Urinary bladder (tissue), 4 donors: ENCODE measurements around the gene TRUB1. TPM values are rescaled to one million over a fixed set of nuclear protein-coding genes. Genes with fewer than 3 reads are reported as not detected.

Experiments
- DNase-seq: peaks from one replicate; pipeline ENCODE4 v3.0.0-alpha.2; 2015; ENCODE audit errors: extremely low spot score
- H3K27ac ChIP-seq: one replicate; pipeline ENCODE4 v1.5.1; 2013; ENCODE audit warnings: low read depth, mild to moderate bottlenecking, moderate library complexity
- H3K36me3 ChIP-seq: one replicate; pipeline ENCODE4 v1.6.1; 2013; ENCODE audit warnings: mild to moderate bottlenecking, moderate library complexity; ENCODE audit not compliant: insufficient read depth
- H3K4me1 ChIP-seq: one replicate; pipeline ENCODE4 v1.6.1; 2013; ENCODE audit warnings: mild to moderate bottlenecking, moderate library complexity; ENCODE audit not compliant: insufficient read depth
- H3K4me3 ChIP-seq: one replicate; pipeline ENCODE4 v1.5.1; 2013; ENCODE audit warnings: low read depth, low read length
- WGBS: extraction: QIAGEN DNeasy Blood & Tissue Kit; methylation state at CpG from one replicate; pipeline ENCODE4 v1.1.7; 2013; 5-methylcytosine and 5-hydroxymethylcytosine counted together
- polyA plus RNA-seq: library from polyadenylated mRNA; stranded (reverse); fragments of 200-250 nt; gene quantifications from one replicate; pipeline ENCODE4 v1.2.3, GENCODE V29; 2013
- total RNA-seq: library from RNA; depleted of rRNA; stranded (reverse); fragments of >200 nt; gene quantifications from one replicate; pipeline ENCODE4 v1.2.3, GENCODE V29; 2014
- donor health status: healthy with polysubstance abuse.
- donor health status: healthy.

Gene TRUB1
- total and polyA plus RNA-seq, 2 donors, result 10.4 to 39.0 TPM

GRCh38 chr10:114973306-114973705 lies 35.3 kb downstream of the TRUB1 start:
- Histone ChIP-seq H3K4me1 (no peaks in the 10 kb centered on the region), H3K36me3 (no peaks in the 10 kb centered on the region), H3K27ac (no peak overlapping the region), H3K4me3 (no peak overlapping the region)
- 94% methylated on average over 5 of the region's 5 CpGs for WGBS
- DNase-seq, result no peak

- Histone ChIP-seq H3K36me3 (no peaks in the 10 kb centered on the region), H3K27ac (no peak overlapping the region), H3K4me1 (no peaks in the 10 kb centered on the region), H3K4me3 (no peak overlapping the region)
- no peak for DNase-seq
Measured at GRCh38 chr10:114973997-114974396, 36.0 kb downstream of the TRUB1 start.

- Histone ChIP-seq H3K36me3 (no peaks in the 10 kb centered on the region), H3K27ac (no peak overlapping the region), H3K4me3 (no peak overlapping the region), H3K4me1 (no peaks in the 10 kb centered on the region)
- DNase-seq, result no peak
- 81% methylated on average over 5 of the region's 5 CpGs for WGBS
Measured at GRCh38 chr10:114974625-114975024, 36.6 kb downstream of the TRUB1 start.

GRCh38 chr10:114975091-114975490 lies 37.1 kb downstream of the TRUB1 start:
- Histone ChIP-seq H3K4me3 (no peak overlapping the region), H3K36me3 (no peaks in the 10 kb centered on the region), H3K27ac (no peak overlapping the region), H3K4me1 (no peaks in the 10 kb centered on the region)
- 89% methylated on average over 3 of the region's 3 CpGs for WGBS
- no peak for DNase-seq

GRCh38 chr10:114982989-114983388 lies 45.0 kb downstream of the TRUB1 start:
- DNase-seq, result no peak

GRCh38 chr10:114987995-114988394 lies 50.0 kb downstream of the TRUB1 start:
- 92% methylated on average over 1 of the region's 1 CpG for WGBS

More at GRCh38 chr10:114982989-114983388, 45.0 kb downstream of the TRUB1 start:
- Histone ChIP-seq H3K36me3 (no peaks in the 10 kb centered on the region), H3K4me3 (no peak overlapping the region), H3K27ac (no peak overlapping the region), H3K4me1 (no peaks in the 10 kb centered on the region)

GRCh38 chr10:114990586-114990985 lies 52.6 kb downstream of the TRUB1 start:
- Histone ChIP-seq H3K36me3 (no peaks in the 10 kb centered on the region), H3K27ac (no peak overlapping the region), H3K4me1 (no peaks in the 10 kb centered on the region), H3K4me3 (no peak overlapping the region)
- 89% methylated on average over 3 of the region's 3 CpGs for WGBS
- DNase-seq, result no peak

More at GRCh38 chr10:114987995-114988394, 50.0 kb downstream of the TRUB1 start:
- no peak overlapping the region for H3K27ac ChIP-seq
- no peak for DNase-seq
- no peak overlapping the region for H3K4me3 ChIP-seq
- H3K4me1 ChIP-seq, result no peaks in the 10 kb centered on the region
- H3K36me3 ChIP-seq, result no peaks in the 10 kb centered on the region

GRCh38 chr10:114990991-114991390 lies 53.0 kb downstream of the TRUB1 start:
- Histone ChIP-seq H3K36me3 (no peaks in the 10 kb centered on the region), H3K4me3 (no peak overlapping the region), H3K4me1 (no peaks in the 10 kb centered on the region), H3K27ac (no peak overlapping the region)
- DNase-seq, result no peak
- 86% methylated on average over 4 of the region's 4 CpGs for WGBS

- 60% methylated on average over 9 of the region's 9 CpGs for WGBS
- Histone ChIP-seq H3K4me3 (no peak overlapping the region), H3K4me1 (no peaks in the 10 kb centered on the region), H3K27ac (no peak overlapping the region), H3K36me3 (no peaks in the 10 kb centered on the region)
- DNase-seq, result no peak
Measured at GRCh38 chr10:114992189-114992775, 54.3 kb downstream of the TRUB1 start.

GRCh38 chr10:114995468-114996247 lies 57.7 kb downstream of the TRUB1 start:
- DNase-seq, result no peak
- Histone ChIP-seq H3K4me1 (no peaks in the 10 kb centered on the region), H3K36me3 (no peaks in the 10 kb centered on the region), H3K4me3 (no peak overlapping the region), H3K27ac (no peak overlapping the region)
- 69% methylated on average over 6 of the region's 6 CpGs for WGBS

GRCh38 chr10:114996542-114996941 lies 58.5 kb downstream of the TRUB1 start:
- Histone ChIP-seq H3K27ac (no peak overlapping the region), H3K36me3 (no peaks in the 10 kb centered on the region), H3K4me3 (no peak overlapping the region), H3K4me1 (no peaks in the 10 kb centered on the region)
- DNase-seq, result no peak
- 75% methylated on average over 4 of the region's 4 CpGs for WGBS

GRCh38 chr10:114998993-114999392 lies 61.0 kb downstream of the TRUB1 start:
- 94% methylated on average over 7 of the region's 7 CpGs for WGBS

GRCh38 chr10:115001506-115002381 lies 63.7 kb downstream of the TRUB1 start:
- DNase-seq, result no peak
- Histone ChIP-seq H3K4me3 (peak overlapping the region; percentile 0), H3K36me3 (no peaks in the 10 kb centered on the region), H3K4me1 (no peaks in the 10 kb centered on the region), H3K27ac (no peak overlapping the region)
- WGBS, result 34% methylated on average over 13 of the region's 13 CpGs

More at GRCh38 chr10:114998993-114999392, 61.0 kb downstream of the TRUB1 start:
- H3K4me3 ChIP-seq, result no peak overlapping the region
- no peaks in the 10 kb centered on the region for H3K36me3 ChIP-seq
- no peaks in the 10 kb centered on the region for H3K4me1 ChIP-seq
- no peak for DNase-seq
- H3K27ac ChIP-seq, result no peak overlapping the region
